Omental fat pad (tissue), 4 donors: ENCODE data around the gene TAF11L11. TPM values are rescaled to one million over a fixed set of nuclear protein-coding genes. Genes with fewer than 3 reads are reported as not detected.
"Not testable (repeated sequence)": the region's sequence is repeated elsewhere in the genome, so short reads cannot be mapped to it uniquely, and the experiment has no call there.

Experiments
- ATAC-seq: fragments of 150-250 bp; one replicate; pipeline ENCODE4 v1.9.1; 2016; ENCODE audit warnings: mild to moderate bottlenecking, moderate library complexity; ENCODE audit not compliant: low FRiP score
- DNase-seq: peaks from one replicate; pipeline ENCODE4 v3.0.0-alpha.2; 2019; ENCODE audit warnings: low spot score
- total RNA-seq, 4 donors: library from RNA; depleted of rRNA; stranded (reverse); fragments of >200 nt; gene quantifications; one replicate each; pipeline ENCODE4 v1.1.0, GENCODE V29; 2016
- TF ChIP-seq, protein P1 (sequence below), 3 donors: fragments of 450-650 bp; IDR thresholded peaks; one replicate each; pipeline ENCODE4 v1.5.1; 2016 to 2017; ENCODE audit warnings: antibody characterized with exemption in 3 of 3, mild to moderate bottlenecking in 3 of 3, moderate library complexity in 2 of 3

TAF11L11 gene
- not detected for total RNA-seq

DNA sequence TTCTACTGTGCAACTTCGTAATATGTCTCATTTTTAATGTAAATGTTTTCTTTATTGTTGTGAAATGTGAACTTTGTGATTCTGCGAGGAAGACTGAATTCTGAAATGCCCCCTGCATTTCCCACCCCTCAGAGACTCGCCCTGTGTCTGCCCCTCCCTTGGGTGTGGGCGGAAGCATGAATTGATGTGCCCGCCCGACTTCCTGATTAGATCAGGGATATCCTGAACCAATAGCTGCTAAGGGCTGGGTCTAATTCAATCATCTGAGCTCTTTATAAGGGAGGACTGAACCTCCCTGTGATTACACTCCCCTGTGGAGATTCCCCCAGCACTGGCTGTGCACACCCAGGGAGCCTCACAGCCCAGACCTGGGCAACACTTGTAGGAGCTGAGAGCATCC, at the start of gene TAF11L11:
TAF11L11 (plus strand) TSS at position 304 of the 400 bp plus-strand sequence.
- DNase-seq, ATAC-seq: not testable (repeated sequence)

DNA sequence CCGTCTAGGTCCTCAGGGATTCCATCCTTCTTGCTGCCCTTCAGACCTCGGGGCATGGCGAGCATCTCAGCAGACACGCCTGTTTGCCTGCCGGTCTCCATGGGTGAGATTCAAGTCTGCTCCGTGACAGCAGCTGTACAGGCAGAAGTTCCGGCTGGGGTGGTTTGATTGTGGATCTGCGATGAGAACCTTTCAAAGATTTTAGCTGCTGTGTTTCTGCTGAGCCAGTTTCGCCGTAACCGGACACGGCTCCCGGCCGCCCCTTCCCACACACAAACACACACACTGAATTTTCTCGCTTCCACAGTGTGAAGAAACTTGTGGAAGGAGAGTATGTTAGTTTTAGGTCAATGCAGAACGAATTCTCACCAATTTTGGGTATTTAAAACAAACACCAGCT, 18.3 kb upstream of the TAF11L11 start, which contains the start of gene TAF11L7:
TAF11L7 (minus strand) TSS at position 101 of the 400 bp plus-strand sequence.
- ATAC-seq, DNase-seq: not testable (repeated sequence)

DNA sequence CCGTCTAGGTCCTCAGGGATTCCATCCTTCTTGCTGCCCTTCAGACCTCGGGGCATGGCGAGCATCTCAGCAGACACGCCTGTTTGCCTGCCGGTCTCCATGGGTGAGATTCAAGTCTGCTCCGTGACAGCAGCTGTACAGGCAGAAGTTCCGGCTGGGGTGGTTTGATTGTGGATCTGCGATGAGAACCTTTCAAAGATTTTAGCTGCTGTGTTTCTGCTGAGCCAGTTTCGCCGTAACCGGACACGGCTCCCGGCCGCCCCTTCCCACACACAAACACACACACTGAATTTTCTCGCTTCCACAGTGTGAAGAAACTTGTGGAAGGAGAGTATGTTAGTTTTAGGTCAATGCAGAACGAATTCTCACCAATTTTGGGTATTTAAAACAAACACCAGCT, 13.1 kb upstream of the TAF11L11 start, which contains the start of gene TAF11L8:
TAF11L8 (minus strand) TSS at position 101 of the 400 bp plus-strand sequence.
- ATAC-seq, DNase-seq: not testable (repeated sequence)

DNA sequence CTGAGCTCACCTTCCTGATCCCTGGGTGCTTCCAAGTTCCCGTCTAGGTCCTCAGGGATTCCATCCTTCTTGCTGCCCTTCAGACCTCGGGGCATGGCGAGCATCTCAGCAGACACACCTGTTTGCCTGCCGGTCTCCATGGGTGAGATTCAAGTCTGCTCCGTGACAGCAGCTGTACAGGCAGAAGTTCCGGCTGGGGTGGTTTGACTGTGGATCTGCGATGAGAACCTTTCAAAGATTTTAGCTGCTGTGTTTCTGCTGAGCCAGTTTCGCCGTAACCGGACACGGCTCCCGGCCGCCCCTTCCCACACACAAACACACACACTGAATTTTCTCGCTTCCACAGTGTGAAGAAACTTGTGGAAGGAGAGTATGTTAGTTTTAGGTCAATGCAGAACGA, 9.7 kb upstream of the TAF11L11 start, which contains the start of gene TAF11L9:
TAF11L9 (minus strand) TSS at position 140 of the 400 bp plus-strand sequence.
- ATAC-seq: not testable (repeated sequence)

DNA sequence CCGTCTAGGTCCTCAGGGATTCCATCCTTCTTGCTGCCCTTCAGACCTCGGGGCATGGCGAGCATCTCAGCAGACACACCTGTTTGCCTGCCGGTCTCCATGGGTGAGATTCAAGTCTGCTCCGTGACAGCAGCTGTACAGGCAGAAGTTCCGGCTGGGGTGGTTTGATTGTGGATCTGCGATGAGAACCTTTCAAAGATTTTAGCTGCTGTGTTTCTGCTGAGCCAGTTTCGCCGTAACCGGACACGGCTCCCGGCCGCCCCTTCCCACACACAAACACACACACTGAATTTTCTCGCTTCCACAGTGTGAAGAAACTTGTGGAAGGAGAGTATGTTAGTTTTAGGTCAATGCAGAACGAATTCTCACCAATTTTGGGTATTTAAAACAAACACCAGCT, 6.3 kb upstream of the TAF11L11 start, which contains the start of gene TAF11L10:
TAF11L10 (minus strand) TSS at position 101 of the 400 bp plus-strand sequence.
- not testable (repeated sequence) for ATAC-seq, DNase-seq

More for the DNA sequence above, 9.7 kb upstream of the TAF11L11 start, which contains the start of gene TAF11L9:
- not testable (repeated sequence) for DNase-seq

DNA sequence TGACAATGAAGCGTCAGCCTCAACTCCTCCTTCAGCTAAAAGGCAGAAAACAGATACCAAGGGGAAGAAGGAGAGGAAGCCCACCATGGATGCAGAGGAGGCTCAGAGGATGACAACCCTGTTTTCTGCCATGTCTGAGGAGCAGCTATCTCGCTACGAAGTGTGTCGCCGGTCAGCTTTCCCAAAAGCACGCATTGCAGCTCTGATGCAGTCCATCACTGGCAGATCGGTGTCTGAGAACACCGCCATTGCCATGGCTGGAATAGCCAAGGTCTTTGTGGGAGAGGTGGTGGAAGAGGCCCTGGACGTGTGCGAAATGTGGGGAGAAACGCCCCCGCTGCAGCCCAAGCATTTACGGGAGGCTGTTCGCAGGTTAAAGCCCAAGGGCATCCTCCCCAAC, 968 bp downstream of the TAF11L11 start:
- ATAC-seq: no peak

DNA sequence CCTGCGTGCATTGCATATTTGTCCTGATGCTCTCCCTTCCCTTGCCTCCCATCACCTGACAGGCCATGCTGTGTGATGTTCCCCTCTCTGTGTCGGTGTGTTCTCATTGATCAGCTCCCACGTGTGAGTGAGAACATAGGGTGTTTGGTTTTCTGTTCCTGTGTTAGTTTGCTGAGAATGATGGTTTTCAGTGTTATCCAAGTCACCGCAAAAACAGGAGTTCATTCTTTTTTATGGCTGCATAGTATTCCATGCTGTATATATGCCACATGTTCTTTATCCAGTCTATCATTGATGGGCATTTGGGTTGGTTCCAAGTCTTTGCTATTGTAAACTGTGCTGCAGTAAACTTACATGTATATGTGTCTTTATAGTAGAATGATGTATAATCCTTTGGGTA, 3.5 kb downstream of the TAF11L11 start:
- DNase-seq, ATAC-seq: not testable (repeated sequence)

More for the DNA sequence above, 968 bp downstream of the TAF11L11 start:
- TF ChIP-seq, protein P1, sequence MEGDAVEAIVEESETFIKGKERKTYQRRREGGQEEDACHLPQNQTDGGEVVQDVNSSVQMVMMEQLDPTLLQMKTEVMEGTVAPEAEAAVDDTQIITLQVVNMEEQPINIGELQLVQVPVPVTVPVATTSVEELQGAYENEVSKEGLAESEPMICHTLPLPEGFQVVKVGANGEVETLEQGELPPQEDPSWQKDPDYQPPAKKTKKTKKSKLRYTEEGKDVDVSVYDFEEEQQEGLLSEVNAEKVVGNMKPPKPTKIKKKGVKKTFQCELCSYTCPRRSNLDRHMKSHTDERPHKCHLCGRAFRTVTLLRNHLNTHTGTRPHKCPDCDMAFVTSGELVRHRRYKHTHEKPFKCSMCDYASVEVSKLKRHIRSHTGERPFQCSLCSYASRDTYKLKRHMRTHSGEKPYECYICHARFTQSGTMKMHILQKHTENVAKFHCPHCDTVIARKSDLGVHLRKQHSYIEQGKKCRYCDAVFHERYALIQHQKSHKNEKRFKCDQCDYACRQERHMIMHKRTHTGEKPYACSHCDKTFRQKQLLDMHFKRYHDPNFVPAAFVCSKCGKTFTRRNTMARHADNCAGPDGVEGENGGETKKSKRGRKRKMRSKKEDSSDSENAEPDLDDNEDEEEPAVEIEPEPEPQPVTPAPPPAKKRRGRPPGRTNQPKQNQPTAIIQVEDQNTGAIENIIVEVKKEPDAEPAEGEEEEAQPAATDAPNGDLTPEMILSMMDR (IDR thresholded peaks at IDR 0.05): no peak
- DNase-seq: no peak

DNA sequence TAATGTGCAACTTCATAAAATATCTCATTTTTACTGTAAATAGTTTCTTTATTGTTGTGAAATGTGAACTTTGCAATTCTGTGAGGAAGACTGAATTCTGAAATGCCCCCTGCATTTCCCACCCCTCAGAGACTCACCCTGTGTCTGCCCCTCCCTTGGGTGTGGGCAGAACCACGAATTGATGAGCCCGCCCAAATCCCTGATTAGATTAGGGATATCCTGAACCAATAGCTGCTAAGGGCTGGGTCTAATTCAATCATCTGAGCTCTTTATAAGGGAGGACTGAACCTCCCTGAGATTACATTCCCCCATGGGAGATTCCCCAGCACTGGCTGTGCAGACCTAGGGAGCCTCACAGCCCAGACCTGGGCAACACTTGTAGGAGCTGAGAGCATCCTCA, 6.1 kb downstream of the TAF11L11 start, which contains the start of gene TAF11L12:
TAF11L12 (plus strand) TSS at position 301 of the 400 bp plus-strand sequence.
- not testable (repeated sequence) for DNase-seq, ATAC-seq

DNA sequence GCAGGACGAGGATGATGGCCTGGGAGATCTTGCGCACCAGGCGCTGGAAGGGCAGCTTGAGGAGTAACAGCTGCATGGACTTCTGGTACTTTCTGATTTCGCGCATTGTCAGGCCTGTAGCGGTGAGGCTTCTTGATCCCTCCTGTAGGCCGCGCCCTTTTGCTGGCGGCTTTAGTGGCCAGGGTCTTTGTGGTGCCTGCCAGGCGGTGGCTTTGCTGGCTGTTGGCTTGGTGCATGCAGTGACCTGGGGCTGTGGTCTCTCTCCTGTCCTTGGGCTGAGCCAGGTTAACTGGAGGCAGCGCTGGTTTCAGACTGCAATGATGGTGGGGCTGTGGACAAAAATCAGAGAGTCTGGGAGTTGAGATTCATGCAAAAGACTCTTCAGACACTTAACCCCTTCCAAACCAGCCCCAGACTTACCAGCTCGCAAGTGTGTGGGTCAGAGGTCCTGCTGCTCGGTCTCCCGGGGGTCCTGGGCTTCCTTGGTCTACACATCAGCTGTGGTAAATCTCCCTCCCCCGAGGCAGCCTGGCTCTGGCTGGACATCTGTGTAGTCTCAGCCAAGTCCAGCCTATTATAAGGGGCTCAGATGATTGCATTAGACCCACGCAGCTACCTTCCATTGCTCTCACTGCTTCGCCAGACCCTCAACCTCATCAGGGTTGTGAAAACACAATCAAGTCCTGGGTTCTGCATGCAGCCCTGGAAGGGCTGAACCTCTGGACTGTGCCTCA, 11.1 kb downstream of the TAF11L11 start:
- ATAC-seq (no peak), DNase-seq (no peak)
- TF ChIP-seq, protein P1 (IDR thresholded peaks at IDR 0.05): no peak

DNA sequence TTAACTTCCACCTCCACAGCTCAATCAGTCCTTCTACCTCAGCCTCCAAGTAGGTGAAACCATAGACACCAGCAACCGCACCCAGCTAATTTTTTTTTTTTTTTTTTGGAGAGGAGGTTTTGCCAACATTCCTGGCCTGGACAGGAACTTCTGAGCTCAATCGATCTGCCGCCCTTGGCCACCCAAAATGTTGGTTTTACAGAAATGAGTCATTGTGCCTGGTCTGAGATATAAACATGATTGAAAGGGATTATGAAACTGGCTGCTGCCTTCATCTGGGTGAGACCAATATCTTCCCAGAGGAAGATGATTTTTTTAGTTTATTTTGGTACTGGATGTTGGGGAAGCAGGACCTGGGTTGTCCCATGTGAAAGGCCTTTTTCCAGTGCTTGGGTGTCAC, 15.4 kb downstream of the TAF11L11 start:
- TF ChIP-seq, protein P1 (IDR thresholded peaks at IDR 0.05): no peak
- no peak for DNase-seq
- ATAC-seq: no peak

DNA sequence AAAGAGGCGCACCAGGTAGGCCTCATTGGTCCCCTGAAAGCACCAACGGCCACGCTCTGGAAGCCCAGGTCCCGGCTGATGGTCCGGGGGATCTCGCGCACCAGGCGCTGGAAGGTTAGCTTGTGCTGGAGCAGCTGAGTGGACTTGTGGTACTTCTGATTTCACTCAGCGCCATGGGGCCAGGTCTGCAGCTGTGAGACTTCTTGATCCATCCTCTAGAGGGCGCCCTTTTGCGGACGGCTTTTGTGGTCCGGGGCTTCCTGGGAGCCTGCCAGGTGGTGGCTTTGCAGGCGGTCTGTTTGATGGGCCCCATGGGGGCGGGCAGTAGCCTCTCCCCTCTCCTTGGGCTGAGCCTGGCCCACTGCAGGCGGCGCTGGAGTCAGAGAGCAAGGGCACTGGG, 16.6 kb downstream of the TAF11L11 start:
- DNase-seq (no peak), ATAC-seq (no peak)
- TF ChIP-seq, protein P1 (IDR thresholded peaks at IDR 0.05): no peak
